Stomach (tissue), 9 donors: ENCODE results near the gene TGFB1. TPM values are rescaled to one million over a fixed set of nuclear protein-coding genes. Genes with fewer than 3 reads are reported as not detected.
"Not testable (repeated sequence)": the region's sequence is repeated elsewhere in the genome, so short reads cannot be mapped to it uniquely, and the experiment has no call there.

Source experiments
- DNase-seq, 2 donors: peaks; one replicate each; pipeline versions ENCODE4 v3.0.0 to v3.0.0-alpha.2; 2013 to 2019
- H3K27ac ChIP-seq, 5 donors: fragments of 200-600 bp in 4 of 5; sonication (generic) in 4 of 5; one replicate each; pipeline ENCODE4 v1.5.1; 2013 to 2019; ENCODE audit warnings: mild to moderate bottlenecking in 1 of 5, moderate library complexity in 1 of 5
- H3K27me3 ChIP-seq, 3 donors: fragments of 200-600 bp; sonication (generic); one replicate each; pipeline ENCODE4 v1.5.1; 2017 to 2019; ENCODE audit warnings: mixed run types in 1 of 3
- H3K36me3 ChIP-seq, 4 donors: fragments of 200-600 bp; sonication (generic); 1 replicate in 3 of 4; 2 replicates in 1 of 4; pipeline ENCODE4 v1.5.1; 2016 to 2019
- H3K4me1 ChIP-seq, 4 donors: fragments of 200-600 bp; sonication (generic); one replicate each; pipeline ENCODE4 v1.5.1; 2016 to 2019
- H3K4me3 ChIP-seq, 4 donors: fragments of 200-600 bp; sonication (generic) in 3 of 4; one replicate each; pipeline ENCODE4 v1.5.1; 2016 to 2019; ENCODE audit warnings: mild to moderate bottlenecking in 1 of 4
- H3K9me3 ChIP-seq, 4 donors: fragments of 200-600 bp; sonication (generic); one replicate each; pipeline ENCODE4 v1.5.1; 2016 to 2019
- EP300 ChIP-seq: sonication (generic); formaldehyde crosslinking; IDR thresholded peaks from one replicate; pipeline ENCODE4 v1.6.1; 2017; ENCODE audit warnings: antibody characterized with exemption
- POLR2A ChIP-seq, 4 donors: fragments of 450-650 bp; IDR thresholded peaks; one replicate each; pipeline ENCODE4 v1.6.1; 2016; ENCODE audit warnings: antibody characterized with exemption in 4 of 4, control low read depth in 2 of 4, mild to moderate bottlenecking in 1 of 4, moderate library complexity in 1 of 4
- POLR2AphosphoS5 ChIP-seq, 3 donors: sonication (generic); formaldehyde crosslinking; IDR thresholded peaks; one replicate each; pipeline ENCODE4 v1.6.1; 2016; ENCODE audit warnings: antibody characterized with exemption in 3 of 3
- WGBS, 5 donors: extraction: QIAGEN DNeasy Blood & Tissue Kit in 3 of 5; methylation state at CpG; one replicate each; pipeline versions ENCODE4 v1.1.5 to v1.1.7; 2013 to 2018; 5-methylcytosine and 5-hydroxymethylcytosine counted together
- intact Hi-C: fragments of 100-400 bp; cut with DNase I; formaldehyde crosslinking; loops from one replicate; pipeline ENCODE4 v1.15.1; 2023; ENCODE audit warnings: low total_unique reads
- polyA plus RNA-seq, 3 donors: library from polyadenylated mRNA; stranded (reverse); fragments of 200-250 nt; gene quantifications; one replicate each; pipeline ENCODE4 v1.2.3, GENCODE V29; 2013
- total RNA-seq, 5 donors: library from RNA; depleted of rRNA; stranded (reverse); fragments of >200 nt; gene quantifications; one replicate each; pipeline versions ENCODE4 v1.1.0 to v1.2.3, GENCODE V29; 2014 to 2016
- TF ChIP-seq, protein P1 (sequence below), 7 experiments: fragments of 450-650 bp in 4 of 7; fragments of 200-600 bp in 3 of 7; sonication (generic) in 3 of 7; IDR thresholded peaks; one replicate each; pipeline ENCODE4 v1.5.1; 2016 to 2019; ENCODE audit warnings: antibody characterized with exemption in 7 of 7, control low read depth in 2 of 7, mild to moderate bottlenecking in 1 of 7
- donor health status: healthy with polysubstance abuse.
- donor health status: Bipolar disorder and iron deficiency.
- donor health status: healthy.

TGFB1 gene
- total and polyA plus RNA-seq, 8 donors = 1.3 to 54.3 (median 14.5) TPM

DNA sequence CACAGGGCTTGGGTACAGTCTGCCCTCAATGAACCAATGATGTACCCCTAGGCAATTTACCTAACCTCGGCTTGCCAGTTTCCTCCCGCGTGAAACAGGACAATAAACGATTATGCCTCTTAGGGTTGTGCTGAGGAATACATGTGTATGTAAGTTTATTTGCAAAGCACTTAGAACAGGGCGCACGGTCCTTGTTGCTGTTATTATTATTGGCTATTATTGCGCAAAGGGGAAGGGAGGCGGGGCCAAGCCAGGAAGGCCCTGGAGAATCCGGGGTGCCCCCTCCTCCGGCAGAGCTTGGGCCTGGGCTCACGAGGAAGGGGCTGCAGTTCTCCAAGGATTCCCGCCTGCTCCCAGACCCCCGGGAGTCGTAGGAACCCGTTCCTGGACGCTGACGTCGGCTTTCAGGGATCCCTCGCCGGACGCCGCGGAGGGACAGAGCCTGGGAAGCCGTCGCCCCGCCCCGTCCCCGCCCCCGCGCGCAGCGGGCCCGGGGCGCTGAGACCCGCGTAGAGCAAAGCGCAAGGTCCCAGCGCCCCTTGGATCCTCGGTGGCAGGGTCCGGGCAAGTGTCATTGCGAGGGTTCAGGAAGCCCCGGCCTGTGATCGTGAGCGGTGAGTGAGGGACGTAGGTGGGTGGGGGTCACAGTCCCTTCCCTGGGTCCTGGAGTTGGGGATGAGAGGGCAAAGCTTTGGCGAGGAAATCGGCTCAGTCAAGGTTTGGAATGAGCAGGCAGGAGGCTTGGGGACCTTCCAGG lies 22.7 kb upstream of the TGFB1 start, which contains the start of gene TMEM91:
TSS of gene TMEM91 (plus strand) at position 293 of the 757 bp plus-strand sequence. CDS start 1,777 bp downstream, outside the sequence.
- H3K36me3 ChIP-seq = peaks cover 0 to 4% (median under 1%) of the 10 kb centered on the region in 4 donors
- peak; percentile 34 to 71 for DNase-seq
- H3K4me3 ChIP-seq = peak within 1 kb of the TSS; percentile 59 to 65 (median 60)
- intact Hi-C loops = no loop called here
- peaks cover 18 to 51% (median 35%) of the 10 kb centered on the region in 4 donors for H3K4me1 ChIP-seq
- H3K27me3 ChIP-seq = no peaks in the 10 kb centered on the region
- H3K9me3 ChIP-seq = no peaks in the 10 kb centered on the region
- WGBS, 5 donors = 1 to 16% (median 5%) methylated on average over 29 to 47 of the region's 47 CpGs
- TF ChIP-seq, protein P1, sequence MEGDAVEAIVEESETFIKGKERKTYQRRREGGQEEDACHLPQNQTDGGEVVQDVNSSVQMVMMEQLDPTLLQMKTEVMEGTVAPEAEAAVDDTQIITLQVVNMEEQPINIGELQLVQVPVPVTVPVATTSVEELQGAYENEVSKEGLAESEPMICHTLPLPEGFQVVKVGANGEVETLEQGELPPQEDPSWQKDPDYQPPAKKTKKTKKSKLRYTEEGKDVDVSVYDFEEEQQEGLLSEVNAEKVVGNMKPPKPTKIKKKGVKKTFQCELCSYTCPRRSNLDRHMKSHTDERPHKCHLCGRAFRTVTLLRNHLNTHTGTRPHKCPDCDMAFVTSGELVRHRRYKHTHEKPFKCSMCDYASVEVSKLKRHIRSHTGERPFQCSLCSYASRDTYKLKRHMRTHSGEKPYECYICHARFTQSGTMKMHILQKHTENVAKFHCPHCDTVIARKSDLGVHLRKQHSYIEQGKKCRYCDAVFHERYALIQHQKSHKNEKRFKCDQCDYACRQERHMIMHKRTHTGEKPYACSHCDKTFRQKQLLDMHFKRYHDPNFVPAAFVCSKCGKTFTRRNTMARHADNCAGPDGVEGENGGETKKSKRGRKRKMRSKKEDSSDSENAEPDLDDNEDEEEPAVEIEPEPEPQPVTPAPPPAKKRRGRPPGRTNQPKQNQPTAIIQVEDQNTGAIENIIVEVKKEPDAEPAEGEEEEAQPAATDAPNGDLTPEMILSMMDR (IDR thresholded peaks at IDR 0.05) = no peak
- TF ChIP-seq POLR2A (IDR thresholded peaks at IDR 0.05) = no peak
- TF ChIP-seq EP300 = no peak
- no peak for TF ChIP-seq POLR2AphosphoS5 (IDR thresholded peaks at IDR 0.05)
- H3K27ac ChIP-seq = peak within 1 kb of the TSS; percentile 45 to 82 (median 68)

DNA sequence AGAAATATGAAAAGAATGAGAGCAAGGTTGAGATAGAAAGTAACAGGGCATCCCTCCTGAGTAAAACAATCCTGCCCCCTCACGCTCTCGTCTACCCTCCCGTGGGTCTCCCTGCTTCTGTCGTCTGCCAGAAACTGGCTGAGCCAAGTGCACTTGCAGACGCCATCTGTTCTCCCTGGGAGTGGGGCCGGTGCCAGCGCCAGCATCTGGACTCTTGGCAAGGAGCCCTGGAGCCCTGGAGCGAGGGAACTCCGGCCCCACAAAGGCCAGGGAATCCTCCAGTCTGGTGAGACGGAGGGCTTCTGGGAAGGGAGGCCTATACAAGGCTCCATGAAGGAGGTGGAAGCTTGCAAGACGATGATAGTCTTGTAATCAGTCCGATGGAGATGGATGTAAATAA lies 20.3 kb upstream of the TGFB1 start:
- H3K4me1 ChIP-seq = peaks cover 18 to 43% (median 35%) of the 10 kb centered on the region in 4 donors
- H3K9me3 ChIP-seq = no peaks in the 10 kb centered on the region
- peak overlapping the region in 2 of 5 donors; percentile 16 to 52 for H3K27ac ChIP-seq
- TF ChIP-seq POLR2AphosphoS5 (IDR thresholded peaks at IDR 0.05) (peak; percentile 49 to 72 (median 68)), EP300 (no peak)
- DNase-seq = peak; percentile 88 to 94
- H3K4me3 ChIP-seq = no peak overlapping the region
- H3K36me3 ChIP-seq = no peaks in the 10 kb centered on the region
- H3K27me3 ChIP-seq = no peaks in the 10 kb centered on the region
- 23 to 27% (median 25%) methylated on average over 12 of the region's 12 CpGs for WGBS, 5 donors
- intact Hi-C loops = no loop called here

DNA sequence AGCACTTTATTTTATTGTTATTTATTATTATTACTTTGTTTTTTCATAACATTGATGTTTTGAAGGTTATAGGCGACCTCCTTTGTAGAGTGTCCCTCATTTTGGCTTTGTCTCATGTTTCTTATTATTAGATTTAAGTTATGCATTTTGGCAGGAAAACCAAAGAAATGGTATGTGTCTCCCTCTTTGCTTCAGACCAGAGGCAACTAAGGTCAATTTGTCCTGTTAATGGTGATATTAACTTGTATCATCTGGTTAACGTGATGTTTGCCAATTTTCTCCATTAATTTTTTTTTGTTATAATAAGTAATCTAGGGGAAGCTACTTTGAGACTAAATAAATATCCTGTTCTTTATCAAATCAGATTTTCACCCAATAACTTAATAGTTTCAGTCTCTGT lies 18.8 kb upstream of the TGFB1 start:
- intact Hi-C loops = no loop called here
- 58 to 75% (median 61%) methylated on average over 2 of the region's 2 CpGs for WGBS, 5 donors
- Histone ChIP-seq H3K27me3 (no peaks in the 10 kb centered on the region), H3K36me3 (no peaks in the 10 kb centered on the region), H3K27ac (no peak overlapping the region), H3K4me1 (peaks cover 27 to 52% (median 46%) of the 10 kb centered on the region in 4 donors), H3K4me3 (no peak overlapping the region), H3K9me3 (no peaks in the 10 kb centered on the region)
- no peak for TF ChIP-seq POLR2AphosphoS5 (IDR thresholded peaks at IDR 0.05)
- no peak for TF ChIP-seq POLR2A (IDR thresholded peaks at IDR 0.05)
- TF ChIP-seq EP300 = no peak
- TF ChIP-seq, protein P1 (IDR thresholded peaks at IDR 0.05) = no peak
- no peak for DNase-seq

DNA sequence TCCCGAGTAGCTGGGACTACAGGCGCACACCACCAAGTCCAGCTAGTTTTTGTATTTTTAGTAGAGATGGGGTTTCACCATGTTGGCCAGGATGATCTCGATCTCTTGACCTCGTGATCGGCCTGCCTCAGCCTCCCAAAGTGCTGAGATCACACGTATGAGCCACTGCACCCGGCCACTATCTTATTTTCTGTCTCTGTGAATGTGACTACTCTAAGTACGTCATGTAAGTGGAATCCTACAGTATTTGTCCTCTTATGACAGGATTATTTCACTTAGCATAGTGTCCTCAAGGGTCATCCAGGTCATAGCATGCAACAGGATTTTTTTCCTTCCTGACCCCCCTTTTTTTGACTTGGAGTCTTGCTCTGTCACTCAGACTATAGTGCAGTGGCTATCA lies 17.8 kb upstream of the TGFB1 start:
- WGBS, 5 donors = 90 to 97% (median 95%) methylated on average over 8 of the region's 8 CpGs
- H3K27me3 ChIP-seq = no peaks in the 10 kb centered on the region
- H3K36me3 ChIP-seq = no peaks in the 10 kb centered on the region
- H3K9me3 ChIP-seq = no peaks in the 10 kb centered on the region
- H3K4me3 ChIP-seq = no peak overlapping the region
- H3K27ac ChIP-seq = no peak overlapping the region
- DNase-seq = no peak
- H3K4me1 ChIP-seq = peaks cover 30 to 52% (median 41%) of the 10 kb centered on the region in 4 donors
- intact Hi-C loops = no loop called here
- TF ChIP-seq POLR2AphosphoS5 (IDR thresholded peaks at IDR 0.05) (no peak), POLR2A (IDR thresholded peaks at IDR 0.05) (no peak), EP300 (no peak)
- TF ChIP-seq, protein P1 (IDR thresholded peaks at IDR 0.05) = no peak

DNA sequence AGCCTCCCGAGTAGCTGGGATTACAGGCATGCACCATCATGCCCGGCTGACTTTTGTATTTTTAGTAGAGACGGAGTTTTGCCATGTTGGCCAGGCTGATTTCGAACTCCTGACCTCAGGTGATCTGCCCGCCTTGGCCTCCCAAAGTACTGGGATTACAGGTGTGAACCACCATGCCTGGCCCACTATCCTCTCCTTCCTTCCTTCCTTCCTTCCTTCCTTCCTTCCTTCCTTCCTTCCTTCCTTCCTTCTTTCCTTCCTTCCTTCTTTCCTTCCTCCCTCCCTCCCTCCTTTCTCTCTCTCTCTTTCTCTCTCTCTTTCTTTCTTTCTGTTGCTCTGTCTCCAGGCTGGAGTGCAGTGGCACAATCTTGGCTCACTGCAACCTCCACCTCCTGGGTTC lies 17.4 kb upstream of the TGFB1 start:
- 88 to 97% (median 95%) methylated on average over 5 of the region's 5 CpGs for WGBS, 5 donors
- intact Hi-C loops, DNase-seq: not testable (repeated sequence)

More for the DNA sequence above, 17.4 kb upstream of the TGFB1 start:
- H3K36me3 ChIP-seq, H3K27ac ChIP-seq, H3K9me3 ChIP-seq, H3K4me3 ChIP-seq, H3K27me3 ChIP-seq: not testable (repeated sequence)
- H3K4me1 ChIP-seq = peaks cover 27 to 52% (median 37%) of the 10 kb centered on the region in 4 donors
